Right cardiac atrium (tissue), 5 donors: ENCODE measurements around the gene DNAJC27. TPM values are rescaled to one million over a fixed set of nuclear protein-coding genes. Genes with fewer than 3 reads are reported as not detected.
A peak's percentile ranks its signal among the peaks of the same experiment; 100 is the strongest.

Experiments used
- ATAC-seq, 2 donors: fragments of 200-7000 bp; cut with Tn5 transposase; one replicate each; pipeline versions ENCODE4 v1.8.0 to v1.9.1; 2020; ENCODE audit warnings: moderate library complexity in 2 of 2, mild to moderate bottlenecking in 1 of 2
- DNase-seq, 3 donors: peaks; one replicate each; pipeline ENCODE4 v3.0.0-alpha.2; 2020
- H3K27ac ChIP-seq: one replicate; pipeline ENCODE4 v1.5.1; 2013; ENCODE audit warnings: mild to moderate bottlenecking, low read length, control low read depth, moderate library complexity
- H3K27me3 ChIP-seq: one replicate; pipeline ENCODE4 v1.6.1; 2013; ENCODE audit not compliant: control insufficient read depth, insufficient read depth
- H3K4me1 ChIP-seq: one replicate; pipeline ENCODE4 v1.6.1; 2013; ENCODE audit warnings: low read length; ENCODE audit not compliant: control insufficient read depth, insufficient read depth
- H3K4me3 ChIP-seq: one replicate; pipeline ENCODE4 v1.5.1; 2013; ENCODE audit warnings: low read length, control low read depth
- H3K9me3 ChIP-seq: one replicate; pipeline ENCODE4 v1.6.1; 2013; ENCODE audit warnings: low read length; ENCODE audit not compliant: control insufficient read depth
- WGBS: extraction: QIAGEN DNeasy Blood & Tissue Kit; methylation state at CpG from one replicate; pipeline ENCODE4 v1.1.7; 2013; 5-methylcytosine and 5-hydroxymethylcytosine counted together
- intact Hi-C, 4 donors: fragments of 100-400 bp; cut with DNase I; formaldehyde crosslinking; loops; one replicate each; pipeline versions ENCODE4 v1.11.0 to v1.14.0; 2022 to 2023
- polyA plus RNA-seq: library from polyadenylated mRNA; stranded (reverse); fragments of 200-250 nt; gene quantifications from one replicate; pipeline ENCODE4 v1.2.3, GENCODE V29; 2013
- total RNA-seq, 4 donors: library from RNA; stranded (reverse); fragmentation: NEBNext Ultra II Directional; extraction: Animal tissue kit (Norgen Biotek cat#: 25700); gene quantifications; one replicate each; pipeline ENCODE4 v1.2.1, GENCODE V29; 2021
- donor health status: healthy with polysubstance abuse.
- donor health status: DM: no; HTN: yes; CAD: no.
- donor health status: DM: no; HTN: no; CAD: no.
- donor health status: DM: no; HTN: yes; CAD: no; lungs with severe emphysema.
- donor health status: DM: yes; HTN: yes; CAD: no.

The DNAJC27 gene
- total and polyA plus RNA-seq, 5 donors = 4.1 to 10.4 (median 8.9) TPM

- no peaks in the 10 kb centered on the region for H3K9me3 ChIP-seq
- DNase-seq (no peak), ATAC-seq (no peak)
- 87% methylated on average over 8 of the region's 8 CpGs for WGBS
- intact Hi-C loops = no loop called here
- no peak overlapping the region for H3K27ac ChIP-seq
- H3K4me3 ChIP-seq = no peak overlapping the region
- H3K27me3 ChIP-seq = no peaks in the 10 kb centered on the region
- H3K4me1 ChIP-seq = no peaks in the 10 kb centered on the region
Observed at GRCh38 chr2:24908461-24908901, 63.3 kb downstream of the DNAJC27 start.

GRCh38 chr2:24907116-24907515 is 64.6 kb downstream of the DNAJC27 start:
- intact Hi-C loops = no loop called here
- no peaks in the 10 kb centered on the region for H3K4me1 ChIP-seq
- no peak for ATAC-seq
- no peaks in the 10 kb centered on the region for H3K9me3 ChIP-seq
- WGBS = 77% methylated on average over 5 of the region's 5 CpGs
- no peaks in the 10 kb centered on the region for H3K27me3 ChIP-seq
- H3K27ac ChIP-seq = no peak overlapping the region
- DNase-seq = no peak
- H3K4me3 ChIP-seq = no peak overlapping the region

- no peaks in the 10 kb centered on the region for H3K9me3 ChIP-seq
- DNase-seq = no peak
- H3K27ac ChIP-seq = no peak overlapping the region
- 91% methylated on average over 6 of the region's 6 CpGs for WGBS
- ATAC-seq = no peak
- H3K4me3 ChIP-seq = no peak overlapping the region
- intact Hi-C loops = no loop called here
- H3K27me3 ChIP-seq = no peaks in the 10 kb centered on the region
- H3K4me1 ChIP-seq = no peaks in the 10 kb centered on the region
Observed at GRCh38 chr2:24906466-24906865, 65.3 kb downstream of the DNAJC27 start.

GRCh38 chr2:24903161-24904103 is 68.3 kb downstream of the DNAJC27 start:
- no peak overlapping the region for H3K4me3 ChIP-seq
- DNase-seq (no peak), ATAC-seq (no peak)
- no peak overlapping the region for H3K27ac ChIP-seq
- H3K4me1 ChIP-seq = no peaks in the 10 kb centered on the region
- H3K27me3 ChIP-seq = no peaks in the 10 kb centered on the region
- intact Hi-C loops = no loop called here
- WGBS = 90% methylated on average over 23 of the region's 23 CpGs
- no peaks in the 10 kb centered on the region for H3K9me3 ChIP-seq

GRCh38 chr2:24899361-24899910 is 72.3 kb downstream of the DNAJC27 start:
- no peak overlapping the region for H3K27ac ChIP-seq
- ATAC-seq (no peak), DNase-seq (no peak)
- no peaks in the 10 kb centered on the region for H3K4me1 ChIP-seq
- intact Hi-C loops = no loop called here
- WGBS = 86% methylated on average over 7 of the region's 7 CpGs
- no peaks in the 10 kb centered on the region for H3K27me3 ChIP-seq
- no peak overlapping the region for H3K4me3 ChIP-seq
- no peaks in the 10 kb centered on the region for H3K9me3 ChIP-seq

- intact Hi-C loops = no loop called here
- ATAC-seq (peak; percentile 47 to 51), DNase-seq (no peak)
- no peaks in the 10 kb centered on the region for H3K9me3 ChIP-seq
- no peaks in the 10 kb centered on the region for H3K4me1 ChIP-seq
- no peak overlapping the region for H3K4me3 ChIP-seq
- no peaks in the 10 kb centered on the region for H3K27me3 ChIP-seq
- H3K27ac ChIP-seq = no peak overlapping the region
- WGBS = 74% methylated on average over 30 of the region's 30 CpGs
Observed at GRCh38 chr2:24898122-24899109, 73.3 kb downstream of the DNAJC27 start.

GRCh38 chr2:24894750-24895149 is 77.0 kb downstream of the DNAJC27 start:
- ATAC-seq (no peak), DNase-seq (no peak)
- 88% methylated on average over 3 of the region's 3 CpGs for WGBS
- no peak overlapping the region for H3K4me3 ChIP-seq
- no peak overlapping the region for H3K27ac ChIP-seq
- intact Hi-C loops = no loop called here
- H3K9me3 ChIP-seq = no peaks in the 10 kb centered on the region
- H3K4me1 ChIP-seq = no peaks in the 10 kb centered on the region
- H3K27me3 ChIP-seq = no peaks in the 10 kb centered on the region

- intact Hi-C loops = no loop called here
- 90% methylated on average over 3 of the region's 3 CpGs for WGBS
- Histone ChIP-seq H3K9me3 (no peaks in the 10 kb centered on the region), H3K4me3 (no peak overlapping the region), H3K4me1 (no peaks in the 10 kb centered on the region), H3K27ac (no peak overlapping the region), H3K27me3 (no peaks in the 10 kb centered on the region)
- DNase-seq (no peak), ATAC-seq (no peak)
Observed at GRCh38 chr2:24893934-24894333, 77.8 kb downstream of the DNAJC27 start.

Other genes starting within 250 kb of the DNAJC27 start
- gene PTRHD1, start 178.6 kb downstream of the DNAJC27 start, total RNA-seq = 10 to 100 TPM; 25.0 to 32.4 (median 25.8) TPM
- gene PTRHD1, start 178.6 kb downstream of the DNAJC27 start, polyA plus RNA-seq = 29.3 TPM
- gene CENPO, start 178.5 kb downstream of the DNAJC27 start, total RNA-seq = 1 to 10 TPM; 2.0 to 4.5 (median 3.6) TPM
- 1.6 TPM for gene CENPO, start 178.5 kb downstream of the DNAJC27 start, polyA plus RNA-seq
- gene ADCY3, start 51.7 kb downstream of the DNAJC27 start, total RNA-seq = 10 to 100 TPM; 11.7 to 30.4 (median 17.4) TPM
- 17.1 TPM for gene ADCY3, start 51.7 kb downstream of the DNAJC27 start, polyA plus RNA-seq
- 1 to 10 TPM; 4.8 to 9.7 (median 6.4) TPM for gene EFR3B, start 70.1 kb upstream of the DNAJC27 start, total RNA-seq
- 2.9 TPM for gene EFR3B, start 70.1 kb upstream of the DNAJC27 start, polyA plus RNA-seq
- gene POMC, start 196.6 kb upstream of the DNAJC27 start, total RNA-seq = 1 to 10 TPM; 5.0 to 7.3 (median 6.1) TPM
- 13.2 TPM for gene POMC, start 196.6 kb upstream of the DNAJC27 start, polyA plus RNA-seq